ENCODE measurements around the gene MDM1. TPM values are rescaled to one million over a fixed set of nuclear protein-coding genes. Genes with fewer than 3 reads are reported as not detected.

MDM1 gene
- total RNA-seq, 1 donor from 2014 or later = 10.5 TPM

GRCh38 chr12:68272732-68273131, 59.4 kb downstream of the MDM1 start:
- Histone ChIP-seq H3K4me3 (no peak overlapping the region), H3K27ac (no peak overlapping the region), H3K36me3 (no peaks in the 10 kb centered on the region), H3K27me3 (no peaks in the 10 kb centered on the region), H3K4me1 (no peaks in the 10 kb centered on the region), H3K9me3 (no peaks in the 10 kb centered on the region)
- no peak for ATAC-seq
- intact Hi-C loops (cut with DNase I) = no loop called here
- no peak for DNase-seq
- TF ChIP-seq, protein P1, sequence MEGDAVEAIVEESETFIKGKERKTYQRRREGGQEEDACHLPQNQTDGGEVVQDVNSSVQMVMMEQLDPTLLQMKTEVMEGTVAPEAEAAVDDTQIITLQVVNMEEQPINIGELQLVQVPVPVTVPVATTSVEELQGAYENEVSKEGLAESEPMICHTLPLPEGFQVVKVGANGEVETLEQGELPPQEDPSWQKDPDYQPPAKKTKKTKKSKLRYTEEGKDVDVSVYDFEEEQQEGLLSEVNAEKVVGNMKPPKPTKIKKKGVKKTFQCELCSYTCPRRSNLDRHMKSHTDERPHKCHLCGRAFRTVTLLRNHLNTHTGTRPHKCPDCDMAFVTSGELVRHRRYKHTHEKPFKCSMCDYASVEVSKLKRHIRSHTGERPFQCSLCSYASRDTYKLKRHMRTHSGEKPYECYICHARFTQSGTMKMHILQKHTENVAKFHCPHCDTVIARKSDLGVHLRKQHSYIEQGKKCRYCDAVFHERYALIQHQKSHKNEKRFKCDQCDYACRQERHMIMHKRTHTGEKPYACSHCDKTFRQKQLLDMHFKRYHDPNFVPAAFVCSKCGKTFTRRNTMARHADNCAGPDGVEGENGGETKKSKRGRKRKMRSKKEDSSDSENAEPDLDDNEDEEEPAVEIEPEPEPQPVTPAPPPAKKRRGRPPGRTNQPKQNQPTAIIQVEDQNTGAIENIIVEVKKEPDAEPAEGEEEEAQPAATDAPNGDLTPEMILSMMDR (IDR thresholded peaks at IDR 0.05) = no peak

GRCh38 chr12:68271346-68271745, 60.8 kb downstream of the MDM1 start:
- Histone ChIP-seq H3K4me1 (no peaks in the 10 kb centered on the region), H3K27me3 (no peaks in the 10 kb centered on the region), H3K27ac (no peak overlapping the region), H3K4me3 (no peak overlapping the region), H3K9me3 (no peaks in the 10 kb centered on the region), H3K36me3 (no peaks in the 10 kb centered on the region)
- TF ChIP-seq, protein P1 (IDR thresholded peaks at IDR 0.05) = no peak
- intact Hi-C loops (cut with DNase I) = no loop called here
- no peak for DNase-seq
- no peak for ATAC-seq

DNA sequence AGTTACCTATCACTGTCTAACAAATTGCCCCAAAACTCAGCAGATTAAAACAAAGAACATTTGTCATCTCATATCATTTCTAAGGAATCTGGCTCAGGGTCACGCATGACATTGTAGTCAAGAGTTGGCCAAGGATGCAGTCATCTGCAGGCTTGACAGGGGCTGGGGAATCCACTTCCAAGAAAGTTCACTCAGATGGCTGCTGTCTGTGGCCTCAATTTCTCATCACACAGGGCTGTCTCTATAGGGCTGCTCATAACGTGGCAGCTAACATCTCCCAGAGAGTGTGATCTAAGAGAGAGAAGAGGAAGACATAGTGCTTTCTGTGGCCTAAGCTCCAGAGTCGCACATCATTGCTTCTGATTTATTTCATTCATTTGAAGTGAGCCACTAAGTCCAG, 61.8 kb downstream of the MDM1 start:
- Histone ChIP-seq H3K4me1 (no peaks in the 10 kb centered on the region), H3K27me3 (no peaks in the 10 kb centered on the region), H3K4me3 (no peak overlapping the region), H3K27ac (no peak overlapping the region), H3K9me3 (no peaks in the 10 kb centered on the region), H3K36me3 (no peaks in the 10 kb centered on the region)
- no peak for ATAC-seq
- DNase-seq = no peak
- TF ChIP-seq, protein P1 (IDR thresholded peaks at IDR 0.05) = no peak
- intact Hi-C loops (cut with DNase I) = no loop called here

DNA sequence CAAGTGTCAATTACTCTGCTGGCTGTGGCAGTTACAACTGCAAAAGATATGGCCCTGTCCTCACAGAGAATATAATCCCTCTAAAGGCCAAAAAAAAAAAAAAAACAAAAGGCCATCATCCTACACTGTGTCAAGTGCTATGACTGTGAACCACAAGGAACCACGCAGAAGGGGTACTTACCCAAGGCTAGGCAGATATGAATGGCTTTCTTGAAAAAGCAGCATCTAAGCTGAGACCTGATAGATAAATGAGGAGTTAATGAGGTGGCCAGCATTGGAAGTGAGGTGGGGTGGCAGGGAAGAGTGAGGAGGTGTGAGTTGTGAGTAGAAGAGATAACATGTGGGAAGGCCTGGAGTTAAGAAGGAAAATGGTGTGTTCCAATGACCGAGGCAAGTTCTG, 62.4 kb downstream of the MDM1 start:
- no peaks in the 10 kb centered on the region for H3K27me3 ChIP-seq
- no peak for ATAC-seq
- H3K4me1 ChIP-seq = no peaks in the 10 kb centered on the region
- H3K4me3 ChIP-seq = no peak overlapping the region
- H3K36me3 ChIP-seq = no peaks in the 10 kb centered on the region
- no peak for DNase-seq
- no peaks in the 10 kb centered on the region for H3K9me3 ChIP-seq
- TF ChIP-seq, protein P1 (IDR thresholded peaks at IDR 0.05) = no peak
- no peak overlapping the region for H3K27ac ChIP-seq
- intact Hi-C loops (cut with DNase I) = no loop called here

- H3K36me3 ChIP-seq = no peaks in the 10 kb centered on the region
- H3K4me3 ChIP-seq = no peak overlapping the region
- DNase-seq (no peak), ATAC-seq (no peak)
- intact Hi-C loops (cut with DNase I) = no loop called here
- no peaks in the 10 kb centered on the region for H3K27me3 ChIP-seq
- TF ChIP-seq, protein P1 (IDR thresholded peaks at IDR 0.05) = no peak
- H3K27ac ChIP-seq = no peak overlapping the region
- H3K9me3 ChIP-seq = no peaks in the 10 kb centered on the region
- no peaks in the 10 kb centered on the region for H3K4me1 ChIP-seq
Observed at GRCh38 chr12:68268967-68269366, 63.2 kb downstream of the MDM1 start.

DNA sequence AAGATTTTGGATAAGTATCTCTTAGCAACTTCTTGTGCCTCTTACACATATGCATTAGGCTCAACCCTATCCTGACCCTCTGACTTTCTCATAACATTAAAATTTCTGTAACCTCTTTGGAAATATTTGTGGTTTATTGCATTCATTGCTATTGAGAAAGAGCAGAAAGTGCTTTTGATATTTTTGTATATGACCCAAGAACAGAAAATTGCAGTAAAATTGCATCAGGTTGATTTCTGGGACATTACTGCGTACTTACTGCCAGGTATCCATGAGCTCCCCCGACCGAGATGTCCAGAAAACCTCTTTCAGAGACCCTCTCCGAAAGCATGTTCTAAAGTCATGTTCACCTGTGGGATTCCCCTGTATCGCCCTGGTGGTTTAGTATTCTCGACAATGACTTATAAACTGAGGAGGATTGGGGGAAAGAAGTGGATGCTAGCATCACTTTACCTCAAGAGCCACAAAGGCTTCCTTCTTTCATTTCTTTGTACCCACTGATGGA, 64.2 kb downstream of the MDM1 start:
- no peak for ATAC-seq
- H3K27me3 ChIP-seq = no peaks in the 10 kb centered on the region
- H3K4me3 ChIP-seq = no peak overlapping the region
- H3K36me3 ChIP-seq = no peaks in the 10 kb centered on the region
- DNase-seq = no peak
- intact Hi-C loops (cut with DNase I) = no loop called here
- TF ChIP-seq, protein P1 (IDR thresholded peaks at IDR 0.05) = no peak
- no peaks in the 10 kb centered on the region for H3K9me3 ChIP-seq
- H3K27ac ChIP-seq = no peak overlapping the region
- H3K4me1 ChIP-seq = no peaks in the 10 kb centered on the region
